GM19193 (cell line): ENCODE measurements around the gene LY6G6C.

Experiments used
- POLR2A ChIP-seq: IDR thresholded peaks from 4 replicates; pipeline ENCODE4 v1.6.1; 2011; ENCODE audit not compliant: insufficient read depth, insufficient read length; ENCODE audit errors: extremely low read depth

LY6G6C gene

DNA sequence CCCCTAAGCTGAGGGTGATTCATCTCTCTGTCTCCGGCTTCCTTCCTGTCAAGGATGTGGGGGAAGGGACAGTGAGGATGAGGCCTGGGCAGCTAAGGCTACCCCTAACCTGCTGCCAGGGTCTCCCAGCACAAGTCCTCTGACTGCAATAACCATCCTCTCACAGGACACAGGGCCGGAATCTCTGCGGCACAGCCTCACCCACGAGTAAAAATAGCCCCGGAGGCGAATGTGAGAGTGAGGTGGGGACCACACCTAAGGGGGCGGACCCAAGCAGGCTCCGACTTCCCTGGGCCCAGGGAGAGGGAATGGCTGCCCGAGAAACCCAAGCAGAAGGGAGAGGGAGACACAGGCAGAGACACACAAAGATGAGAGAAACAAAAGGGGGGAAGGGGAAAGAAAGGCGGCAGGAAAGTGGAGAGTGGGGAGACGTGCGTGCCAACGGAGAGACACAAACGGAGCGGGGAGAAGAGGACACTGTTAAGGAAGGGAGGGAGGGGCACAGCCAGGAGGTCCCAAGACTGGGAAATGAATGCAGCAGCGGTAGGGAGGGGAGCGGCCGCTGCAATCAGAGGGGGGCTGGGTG lies 13.4 kb upstream of the LY6G6C start:
- peak; percentile 32 for TF ChIP-seq POLR2A

DNA sequence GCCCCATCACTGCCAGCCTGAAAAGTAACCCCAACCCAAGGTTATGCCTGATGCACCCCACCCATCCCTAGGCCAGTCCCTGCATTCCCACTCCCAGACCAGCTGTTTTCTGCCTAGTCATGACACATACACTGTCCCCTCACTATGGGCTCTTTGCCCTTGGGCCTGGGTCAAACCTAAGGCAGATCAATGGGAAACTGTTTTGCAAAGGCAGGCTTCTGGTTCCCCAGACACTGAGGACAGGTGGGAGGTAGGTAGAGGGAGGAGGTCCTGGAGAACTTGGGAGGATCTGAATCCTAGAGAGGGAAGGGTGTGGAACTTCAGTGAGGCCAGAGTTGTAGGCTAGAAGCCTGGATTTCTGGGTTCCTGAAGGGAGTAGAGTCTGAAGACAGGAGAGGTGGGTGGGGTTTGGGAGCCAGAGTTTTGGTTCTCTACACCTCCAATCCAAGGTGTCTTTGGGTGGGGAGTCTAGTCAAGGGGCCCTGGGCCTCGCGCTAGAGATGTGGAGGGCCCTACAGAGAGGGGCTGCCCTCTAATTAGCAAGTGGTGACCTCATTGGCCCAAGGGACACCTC lies 12.8 kb upstream of the LY6G6C start:
- TF ChIP-seq POLR2A: no peak

GRCh38 chr6:31733734-31734133 lies 12.2 kb upstream of the LY6G6C start:
- no peak for TF ChIP-seq POLR2A

GRCh38 chr6:31732029-31732428 lies 10.5 kb upstream of the LY6G6C start:
- TF ChIP-seq POLR2A: no peak

DNA sequence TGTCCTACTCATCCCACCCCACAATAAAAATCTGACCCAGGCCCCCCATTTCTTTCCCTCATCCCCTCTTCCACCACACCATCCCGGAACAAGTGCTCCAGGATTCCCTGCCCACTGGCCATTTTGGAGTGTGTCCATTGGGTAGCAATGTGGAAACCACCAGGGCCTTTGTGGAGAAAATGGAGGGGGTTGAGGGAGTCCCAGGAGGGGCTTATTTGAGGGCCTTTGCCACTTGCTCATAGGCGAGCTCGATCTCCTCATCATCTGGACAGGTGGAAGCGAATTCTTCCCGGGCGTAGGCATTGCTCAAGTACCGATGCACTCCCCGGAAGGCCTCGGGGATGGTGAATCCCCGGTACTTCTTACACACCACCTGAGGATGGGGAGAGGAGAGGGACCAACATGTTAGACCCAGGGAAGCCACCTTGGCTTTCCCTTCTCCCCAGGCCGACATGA lies 9.1 kb upstream of the LY6G6C start:
- no peak for TF ChIP-seq POLR2A

DNA sequence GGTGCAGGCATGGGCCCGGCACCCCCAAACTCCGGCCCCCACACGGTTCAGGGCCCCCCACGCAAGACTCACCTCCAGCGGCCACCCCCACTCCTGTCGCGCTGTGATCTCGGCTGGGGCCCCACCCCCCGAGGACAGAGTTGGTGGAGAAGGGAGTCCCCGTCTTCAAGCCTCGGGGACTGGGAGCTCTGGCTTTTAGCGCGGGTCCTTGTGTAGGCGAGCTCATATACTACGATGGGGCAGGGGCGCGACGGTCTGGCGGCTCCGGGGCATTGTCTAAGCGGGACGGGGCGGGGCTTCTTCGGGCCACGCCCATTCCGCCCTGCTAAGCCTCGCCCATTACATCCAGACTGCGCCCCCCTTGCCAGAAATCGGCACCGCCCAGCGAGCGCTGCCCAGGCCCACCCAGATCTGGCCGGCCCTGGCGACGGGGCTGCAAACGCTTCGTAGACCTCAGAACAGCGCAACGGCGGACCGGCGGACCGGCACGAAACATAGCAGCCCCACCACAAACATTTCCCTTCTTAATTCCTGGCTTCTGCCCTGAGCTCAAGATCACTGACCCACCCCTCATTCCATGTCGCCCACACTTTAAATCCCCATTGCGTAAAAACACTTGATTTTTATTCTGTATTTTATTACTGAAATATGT lies 8.6 kb upstream of the LY6G6C start:
- TF ChIP-seq POLR2A: peak; percentile 49

GRCh38 chr6:31729515-31729978 lies 8.0 kb upstream of the LY6G6C start:
- TF ChIP-seq POLR2A: no peak

DNA sequence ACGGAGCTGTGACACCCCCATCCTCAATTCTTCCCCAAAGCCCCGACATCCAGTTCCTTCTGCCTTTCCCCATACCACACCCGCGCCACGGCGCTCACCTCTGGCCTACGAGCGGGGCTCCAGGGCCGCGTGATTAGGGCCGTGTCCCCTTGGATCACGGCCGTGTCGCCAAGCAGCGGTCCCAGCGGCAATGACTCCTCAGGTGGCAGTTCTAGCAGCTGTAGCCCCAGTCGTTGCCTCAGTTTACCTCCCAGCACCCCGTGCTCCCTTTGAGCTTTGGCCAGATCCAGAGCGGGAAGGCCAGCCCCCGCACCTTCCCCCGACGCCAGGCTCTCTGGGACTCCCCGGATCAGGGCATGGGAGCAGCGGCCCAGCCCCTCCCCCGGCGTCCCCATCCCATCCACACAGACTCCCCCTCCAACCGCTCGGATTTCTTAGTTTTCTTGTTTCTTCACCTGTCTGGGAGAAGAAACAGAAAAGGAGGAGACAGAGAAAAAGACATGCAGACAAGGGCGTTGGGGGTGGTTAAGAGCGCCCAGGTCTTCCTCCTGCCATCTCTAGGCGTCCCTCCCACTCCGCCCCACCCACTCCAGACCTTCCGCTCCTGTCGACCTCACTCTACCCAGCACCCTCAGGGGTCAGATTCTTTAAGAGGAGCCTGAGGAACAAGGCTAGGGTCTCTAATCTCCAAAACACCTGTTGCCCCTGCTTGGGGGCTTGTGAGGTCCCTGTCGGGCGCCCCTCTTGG lies 7.4 kb upstream of the LY6G6C start, which contains the start of gene DDAH2:
Gene DDAH2 (minus strand): TSS at position 533 of the 748 bp plus-strand sequence. CDS start 138 bp downstream, at position 395.
- TF ChIP-seq POLR2A: no peak

DNA sequence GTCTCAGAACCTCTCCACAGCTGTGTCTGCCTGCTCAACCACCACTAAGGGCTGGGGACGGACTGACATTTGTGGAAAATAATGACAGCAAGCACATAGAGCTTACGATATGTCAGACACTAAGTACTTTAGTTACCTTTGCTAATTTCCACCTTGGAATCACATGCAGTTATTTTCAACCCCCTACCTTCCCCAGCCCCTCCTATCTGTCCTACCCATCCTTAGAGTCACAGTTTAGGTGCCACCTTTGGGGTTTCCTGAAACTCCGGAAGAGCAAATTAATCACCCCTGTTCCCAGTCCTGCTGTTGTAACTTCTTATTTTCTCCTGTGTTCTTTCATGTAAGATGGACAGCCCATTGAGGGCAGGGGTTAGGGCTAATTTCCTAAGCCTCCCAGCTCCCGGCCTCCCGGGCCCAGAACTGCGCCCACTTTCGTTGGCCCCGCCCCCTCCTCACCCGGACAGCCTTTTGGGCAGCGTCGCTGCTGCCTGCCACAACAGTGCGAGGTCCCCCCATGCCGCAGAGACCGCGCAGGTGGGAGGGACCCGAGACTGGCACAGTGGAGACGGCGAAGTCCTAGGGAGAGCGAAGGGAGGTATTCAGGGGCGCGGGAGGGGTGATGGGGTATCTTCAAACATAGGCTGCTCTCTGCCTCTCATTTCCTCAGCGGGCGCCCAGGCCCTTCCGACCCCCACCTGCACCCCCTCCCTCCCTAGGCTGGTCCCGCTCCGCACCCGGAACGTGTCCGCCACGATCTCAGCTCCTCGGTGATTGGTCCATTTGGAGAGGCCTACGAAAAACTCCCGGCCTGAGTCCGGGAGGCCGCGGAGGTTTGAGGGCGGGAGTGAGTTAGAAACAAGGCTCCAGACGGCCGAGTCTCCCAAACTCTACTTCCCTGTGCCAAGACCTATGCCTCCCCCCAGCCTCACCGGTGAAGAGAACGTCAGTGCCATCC lies 6.4 kb upstream of the LY6G6C start:
- no peak for TF ChIP-seq POLR2A

- peak; percentile 39 for TF ChIP-seq POLR2A
These were observed 5.6 kb upstream of the LY6G6C start for GRCh38 chr6:31727034-31727716.

DNA sequence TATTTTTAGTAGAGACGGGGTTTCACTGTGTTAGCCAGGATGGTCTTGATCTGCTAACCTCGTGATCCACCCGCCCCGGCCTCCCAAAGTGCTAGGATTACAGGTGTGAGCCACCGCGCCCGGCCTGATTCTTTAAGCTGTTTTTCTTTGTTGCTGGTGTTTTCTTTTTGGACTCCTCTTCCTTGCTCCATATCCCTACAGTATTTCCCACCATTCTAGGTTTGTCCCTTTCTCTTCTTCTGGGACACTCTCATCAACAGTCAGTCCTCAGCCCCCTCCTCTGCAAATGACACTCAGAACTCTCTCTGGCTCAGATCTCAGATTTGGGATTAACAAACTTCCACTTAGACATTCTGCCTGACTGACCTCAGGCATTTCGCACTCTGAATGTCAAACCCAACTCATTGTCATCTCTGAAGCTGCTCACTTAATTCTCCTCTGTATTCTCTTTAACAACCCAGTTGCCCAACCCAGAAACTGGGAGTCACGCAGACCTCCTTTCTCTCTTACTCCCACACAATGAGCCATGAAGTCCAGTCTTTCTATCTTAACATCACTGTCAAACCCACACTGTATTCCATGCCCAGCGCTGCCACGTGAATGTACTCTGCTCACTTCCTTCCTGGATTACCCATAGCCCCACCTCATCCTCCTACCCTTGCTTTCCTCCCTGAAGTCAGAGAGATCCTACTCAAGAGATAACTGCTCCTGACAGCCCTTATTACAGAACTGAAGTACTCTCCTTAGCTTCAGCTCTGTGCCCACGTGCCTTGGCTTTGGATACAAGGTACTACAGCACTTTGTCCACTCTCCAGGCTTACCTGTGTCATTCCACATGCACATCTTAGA lies 4.2 kb upstream of the LY6G6C start:
- no peak for TF ChIP-seq POLR2A

- no peak for TF ChIP-seq POLR2A
These were observed 2.6 kb upstream of the LY6G6C start for GRCh38 chr6:31723980-31724691.

GRCh38 chr6:31723245-31723979 lies 1.9 kb upstream of the LY6G6C start, which contains the start of gene MPIG6B:
TSS of gene MPIG6B (plus strand) at chr6:31723373. CDS start at chr6:31723384, 11 bp downstream.
- no peak for TF ChIP-seq POLR2A
